Endothelial cell of umbilical vein (primary cell): Measurements from ENCODE around the gene TNFSF9. TPM values are rescaled to one million over a fixed set of nuclear protein-coding genes. Genes with fewer than 3 reads are reported as not detected.

ENCODE experiments used
- BruUV-seq: library from RNA; stranded (reverse); fragments of 400-500 nt; replicated peaks from 2 replicates; lab custom pipeline; 2021; lab: Mats Ljungman, UMichigan
- CTCF ChIA-PET: fragments of 300-600, 350-600 bp; sonication (Branson Sonifier 250); formaldehyde crosslinking; loops from one replicate; lab custom pipeline; 2021; ENCODE audit warnings: antibody characterized with exemption, inconsistent platforms; lab: Charles Lee
- POLR2A ChIA-PET: fragments of 300-600, 350-600 bp; sonication (Branson Sonifier 250); formaldehyde crosslinking; loops from one replicate; lab custom pipeline; 2021; ENCODE audit warnings: antibody characterized with exemption, inconsistent platforms; lab: Charles Lee
- DNase-seq: peaks from one replicate; pipeline ENCODE4 v3.0.0-alpha.2; 2011; ENCODE audit warnings: low read depth, low spot score
- FAIRE-seq: peaks from 2 replicates; lab custom pipeline; 2011; peaks lifted over from hg19 to GRCh38; lab: Jason Lieb, UNC
- H2AFZ ChIP-seq: 2 replicates; pipeline ENCODE4 v1.6.0; 2012; ENCODE audit warnings: low read depth, low read length, control low read depth, inconsistent platforms
- H3K27ac ChIP-seq: 2 replicates; pipeline ENCODE4 v1.5.1; 2011; ENCODE audit warnings: low read depth, mild to moderate bottlenecking, control low read depth, low read length, moderate library complexity; ENCODE audit not compliant: insufficient read depth
- H3K27me3 ChIP-seq, 2 experiments: 2 replicates each; pipeline versions ENCODE4 v1.6.0 to v1.6.1; 2011; ENCODE audit warnings: low read length in 2 of 2, mixed read lengths in 1 of 2; ENCODE audit not compliant: control insufficient read depth in 2 of 2, insufficient read depth in 2 of 2
- H3K36me3 ChIP-seq, 2 experiments: 2 replicates in 1 of 2; 3 replicates in 1 of 2; pipeline ENCODE4 v1.5.1; 2011; ENCODE audit warnings: low read length in 2 of 2, mild to moderate bottlenecking in 1 of 2, moderate library complexity in 1 of 2; ENCODE audit not compliant: control insufficient read depth in 2 of 2, insufficient read depth in 2 of 2; ENCODE audit errors: extremely low read depth in 1 of 2
- H3K4me1 ChIP-seq: 3 replicates; pipeline ENCODE4 v1.5.1; 2011; ENCODE audit warnings: mild to moderate bottlenecking, low read length; ENCODE audit not compliant: control insufficient read depth, insufficient read depth; ENCODE audit errors: extremely low read depth
- H3K4me2 ChIP-seq: 2 replicates; pipeline ENCODE4 v1.6.1; 2011; ENCODE audit warnings: low read length, control low read depth, mixed read lengths; ENCODE audit not compliant: insufficient read depth
- H3K4me3 ChIP-seq, 3 experiments: fragments of 200-600 bp in 1 of 3; sonication (generic), shearing (Covaris generic) in 1 of 3; replicated peaks in 1 of 3; 2 replicates each; pipeline ENCODE4 v1.5.1; 2011 to 2016; ENCODE audit warnings: control low read depth in 3 of 3, low read length in 3 of 3, mild to moderate bottlenecking in 2 of 3, inconsistent platforms in 1 of 3, low read depth in 1 of 3, moderate library complexity in 1 of 3; ENCODE audit not compliant: insufficient read depth in 1 of 3
- H3K79me2 ChIP-seq: 2 replicates; pipeline ENCODE4 v1.6.0; 2012; ENCODE audit warnings: low read length, inconsistent platforms; ENCODE audit not compliant: control insufficient read depth, insufficient read depth
- H3K9ac ChIP-seq: replicated peaks from 2 replicates; pipeline ENCODE3; 2011; ENCODE audit warnings: low read length, control low read depth; ENCODE audit not compliant: insufficient read depth; ENCODE audit errors: extremely low read depth
- H3K9me1 ChIP-seq: replicated peaks from 3 replicates; pipeline ENCODE4 v1.6.0; 2011; ENCODE audit warnings: mild to moderate bottlenecking, low read length; ENCODE audit not compliant: control insufficient read depth, insufficient read depth; ENCODE audit errors: extremely low read depth
- H3K9me3 ChIP-seq: replicated peaks from 2 replicates; pipeline ENCODE4 v1.5.1; 2012; ENCODE audit warnings: low read length, inconsistent platforms; ENCODE audit not compliant: control insufficient read depth, insufficient read depth
- H4K20me1 ChIP-seq: replicated peaks from 2 replicates; pipeline ENCODE3; 2011; ENCODE audit warnings: mild to moderate bottlenecking, low read length; ENCODE audit not compliant: control insufficient read depth, insufficient read depth; ENCODE audit errors: extremely low read depth
- EZH2 ChIP-seq: IDR thresholded peaks from 2 replicates; pipeline ENCODE4 v1.6.1; 2012; ENCODE audit warnings: borderline replicate concordance, low read depth, mild to moderate bottlenecking, moderate library complexity, low read length, inconsistent platforms; ENCODE audit not compliant: severe bottlenecking
- FOS ChIP-seq: IDR thresholded peaks from 2 replicates; pipeline ENCODE4 v1.6.1; 2011; ENCODE audit warnings: mild to moderate bottlenecking, low read length, moderate library complexity, borderline replicate concordance; ENCODE audit not compliant: insufficient read depth
- GATA2 ChIP-seq: IDR thresholded peaks from 2 replicates; pipeline ENCODE4 v1.7.0; 2011; ENCODE audit warnings: low read depth, mild to moderate bottlenecking, moderate library complexity, mixed read lengths, low read length; ENCODE audit not compliant: insufficient read length, insufficient read depth
- JUN ChIP-seq: IDR thresholded peaks from 2 replicates; pipeline ENCODE4 v1.6.1; 2011; ENCODE audit warnings: borderline replicate concordance, low read depth; ENCODE audit not compliant: insufficient read length, insufficient read depth
- MAX ChIP-seq: IDR thresholded peaks from 2 replicates; pipeline ENCODE4 v1.6.1; 2011; ENCODE audit not compliant: insufficient read depth, insufficient read length
- MYC ChIP-seq: IDR thresholded peaks from one replicate; pipeline ENCODE4 v1.6.1; 2011; ENCODE audit warnings: mild to moderate bottlenecking, low read depth, low read length
- POLR2A ChIP-seq: IDR thresholded peaks from 2 replicates; pipeline ENCODE4 v1.6.1; 2012; ENCODE audit warnings: low read depth, mild to moderate bottlenecking, control low read depth, low read length
- POLR2AphosphoS5 ChIP-seq: IDR thresholded peaks from 2 replicates; pipeline ENCODE4 v1.6.1; 2012; ENCODE audit warnings: low read depth, mild to moderate bottlenecking, control low read depth, low read length, moderate library complexity; ENCODE audit not compliant: insufficient read depth
- dilution Hi-C: fragments of 300-500 bp; cut with MboI; formaldehyde crosslinking; loops from one replicate; pipeline ENCODE4 v1.15.0; 2019; ENCODE audit warnings: low sequenced_read_pairs; ENCODE audit not compliant: extremely low pct_ligation_motif_present
- intact Hi-C: fragments of 100-400 bp; cut with micrococcal nuclease; formaldehyde crosslinking; loops from one replicate; pipeline ENCODE4 v1.10.0; 2022
- polyA plus RNA-seq, 4 experiments: library from polyadenylated mRNA; depleted of rRNA in 3 of 4; stranded (reverse) in 3 of 4; unstranded in 1 of 4; fragments of >200 nt; gene quantifications; 2 replicates each; pipeline versions ENCODE4 v1.2.1 to v1.2.3, GENCODE V29; 2011 to 2012; ENCODE audit warnings: missing spikeins in 1 of 4
- total RNA-seq: library from RNA; stranded (reverse); gene quantifications from 2 replicates; pipeline ENCODE4 v1.2.3, GENCODE V29; 2021
- TF ChIP-seq, protein P1 (sequence below), 2 donors: IDR thresholded peaks; 1 replicate in 1 of 2; 2 replicates in 1 of 2; pipeline ENCODE4 v1.5.1; 2011; ENCODE audit warnings: low read length in 2 of 2, mild to moderate bottlenecking in 2 of 2, moderate library complexity in 2 of 2, control low read depth in 1 of 2, inconsistent platforms in 1 of 2, low read depth in 1 of 2; ENCODE audit not compliant: insufficient read depth in 1 of 2; ENCODE audit errors: extremely low read depth in 1 of 2

TNFSF9 gene
- total and polyA plus RNA-seq, 2 donors (not counting 3 experiments of a cell fraction or from before 2014, with no cell fraction given) = 0.52 to 0.53 TPM

DNA sequence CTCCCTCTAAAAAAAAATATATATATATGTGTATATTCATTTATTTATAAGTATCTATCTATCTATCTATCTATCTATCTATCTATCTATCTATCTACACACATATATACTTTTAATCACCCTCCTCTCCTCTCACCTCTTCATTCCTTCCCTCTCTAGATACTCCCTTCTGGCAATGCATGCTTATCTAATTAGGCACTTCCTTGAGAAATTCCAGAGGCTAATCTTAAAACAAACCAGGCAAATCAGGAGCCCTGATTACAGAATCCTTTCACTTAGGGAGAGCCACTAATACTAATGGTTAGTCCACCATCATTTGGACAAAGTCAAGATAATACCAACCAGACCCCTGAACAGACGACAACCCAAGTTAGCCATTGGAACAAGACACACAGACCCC is 42.5 kb downstream of the TNFSF9 start:
- POLR2A ChIA-PET = no interaction called here

More for the DNA sequence above, 42.5 kb downstream of the TNFSF9 start:
- no peak overlapping the region for H3K9ac ChIP-seq
- peaks cover 0 to 2% of the 10 kb centered on the region in 2 experiments for H3K27me3 ChIP-seq
- H3K4me2 ChIP-seq = no peak overlapping the region
- H3K27ac ChIP-seq = no peak overlapping the region
- H2AFZ ChIP-seq = no peak overlapping the region
- CTCF ChIA-PET = no interaction called here
- H3K79me2 ChIP-seq = no peaks in the 10 kb centered on the region
- intact Hi-C loops = no loop called here
- dilution Hi-C loops = no loop called here
- H4K20me1 ChIP-seq = no peaks in the 10 kb centered on the region
- no TSS peak for BruUV-seq
- no peaks in the 10 kb centered on the region for H3K36me3 ChIP-seq
- no peaks in the 10 kb centered on the region for H3K9me3 ChIP-seq
- H3K4me3 ChIP-seq = no peak overlapping the region
- H3K4me1 ChIP-seq = no peaks in the 10 kb centered on the region
- no peaks in the 10 kb centered on the region for H3K9me1 ChIP-seq
- no peak for DNase-seq
- no peak for TF ChIP-seq GATA2
- TF ChIP-seq EZH2 = no peak
- TF ChIP-seq POLR2A = no peak
- no peak for TF ChIP-seq JUN
- TF ChIP-seq FOS = no peak
- no peak for TF ChIP-seq MAX
- no peak for TF ChIP-seq POLR2AphosphoS5
- TF ChIP-seq, protein P1, sequence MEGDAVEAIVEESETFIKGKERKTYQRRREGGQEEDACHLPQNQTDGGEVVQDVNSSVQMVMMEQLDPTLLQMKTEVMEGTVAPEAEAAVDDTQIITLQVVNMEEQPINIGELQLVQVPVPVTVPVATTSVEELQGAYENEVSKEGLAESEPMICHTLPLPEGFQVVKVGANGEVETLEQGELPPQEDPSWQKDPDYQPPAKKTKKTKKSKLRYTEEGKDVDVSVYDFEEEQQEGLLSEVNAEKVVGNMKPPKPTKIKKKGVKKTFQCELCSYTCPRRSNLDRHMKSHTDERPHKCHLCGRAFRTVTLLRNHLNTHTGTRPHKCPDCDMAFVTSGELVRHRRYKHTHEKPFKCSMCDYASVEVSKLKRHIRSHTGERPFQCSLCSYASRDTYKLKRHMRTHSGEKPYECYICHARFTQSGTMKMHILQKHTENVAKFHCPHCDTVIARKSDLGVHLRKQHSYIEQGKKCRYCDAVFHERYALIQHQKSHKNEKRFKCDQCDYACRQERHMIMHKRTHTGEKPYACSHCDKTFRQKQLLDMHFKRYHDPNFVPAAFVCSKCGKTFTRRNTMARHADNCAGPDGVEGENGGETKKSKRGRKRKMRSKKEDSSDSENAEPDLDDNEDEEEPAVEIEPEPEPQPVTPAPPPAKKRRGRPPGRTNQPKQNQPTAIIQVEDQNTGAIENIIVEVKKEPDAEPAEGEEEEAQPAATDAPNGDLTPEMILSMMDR (IDR thresholded peaks at IDR 0.05; ENCODE audit: extremely low read depth in 1 of 2, insufficient read depth in 1 of 2, low read depth in 1 of 2, low read length in 2 of 2) = no peak
- no peak for TF ChIP-seq MYC
- FAIRE-seq = no peak
